ENCODE measurements around the gene SFSWAP. TPM values are rescaled to one million over a fixed set of nuclear protein-coding genes. Genes with fewer than 3 reads are reported as not detected.

SFSWAP gene
- polyA plus RNA-seq, 2 of the 4 experiments (the other 2 are of a cell fraction) = 21.8 to 23.5 TPM

GRCh38 chr12:131684015-131684725 lies 26.7 kb upstream of the SFSWAP start (continued):
- TF ChIP-seq MAZ (IDR thresholded peaks at IDR 0.05; ENCODE audit: borderline replicate concordance, low read depth, low read length) (no peak), MAFK (IDR thresholded peaks at IDR 0.05; ENCODE audit: partially characterized antibody) (no peak), CEBPB (IDR thresholded peaks at IDR 0.05) (no peak), CBX2 (IDR thresholded peaks at IDR 0.05; ENCODE audit: borderline replicate concordance, low read depth) (no peak), HOXB13 (CRISPR knock-in tag; IDR thresholded peaks at IDR 0.05; ENCODE audit: low read depth) (no peak), EP300 (IDR thresholded peaks at IDR 0.05) (no peak)

- TF ChIP-seq ESRRA (IDR thresholded peaks at IDR 0.05; ENCODE audit: borderline replicate concordance, low read length) (no peak), MYC (IDR thresholded peaks at IDR 0.05; ENCODE audit: borderline replicate concordance, low read length) (no peak), NR3C1 (IDR thresholded peaks at IDR 0.05) (no peak), POLR2A (IDR thresholded peaks at IDR 0.05; ENCODE audit: low read length) (no peak), MAZ (IDR thresholded peaks at IDR 0.05; ENCODE audit: borderline replicate concordance, low read depth, low read length) (no peak), NFE2L2 (conservative IDR thresholded peaks at IDR 0.05; ENCODE audit: low read length) (no peak), RCOR1 (IDR thresholded peaks at IDR 0.05; ENCODE audit: low read depth, low read length) (no peak), JUNB (IDR thresholded peaks at IDR 0.05) (no peak), PBX3 (IDR thresholded peaks at IDR 0.05) (no peak), MAX (IDR thresholded peaks at IDR 0.05) (no peak), ZC3H11A (IDR thresholded peaks at IDR 0.05) (no peak)
- TF ChIP-seq, protein P1, sequence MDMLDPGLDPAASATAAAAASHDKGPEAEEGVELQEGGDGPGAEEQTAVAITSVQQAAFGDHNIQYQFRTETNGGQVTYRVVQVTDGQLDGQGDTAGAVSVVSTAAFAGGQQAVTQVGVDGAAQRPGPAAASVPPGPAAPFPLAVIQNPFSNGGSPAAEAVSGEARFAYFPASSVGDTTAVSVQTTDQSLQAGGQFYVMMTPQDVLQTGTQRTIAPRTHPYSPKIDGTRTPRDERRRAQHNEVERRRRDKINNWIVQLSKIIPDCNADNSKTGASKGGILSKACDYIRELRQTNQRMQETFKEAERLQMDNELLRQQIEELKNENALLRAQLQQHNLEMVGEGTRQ (IDR thresholded peaks at IDR 0.05) = no peak
- TF ChIP-seq, protein P2, sequence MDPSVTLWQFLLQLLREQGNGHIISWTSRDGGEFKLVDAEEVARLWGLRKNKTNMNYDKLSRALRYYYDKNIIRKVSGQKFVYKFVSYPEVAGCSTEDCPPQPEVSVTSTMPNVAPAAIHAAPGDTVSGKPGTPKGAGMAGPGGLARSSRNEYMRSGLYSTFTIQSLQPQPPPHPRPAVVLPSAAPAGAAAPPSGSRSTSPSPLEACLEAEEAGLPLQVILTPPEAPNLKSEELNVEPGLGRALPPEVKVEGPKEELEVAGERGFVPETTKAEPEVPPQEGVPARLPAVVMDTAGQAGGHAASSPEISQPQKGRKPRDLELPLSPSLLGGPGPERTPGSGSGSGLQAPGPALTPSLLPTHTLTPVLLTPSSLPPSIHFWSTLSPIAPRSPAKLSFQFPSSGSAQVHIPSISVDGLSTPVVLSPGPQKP (IDR thresholded peaks at IDR 0.05; ENCODE audit: low read depth, low read length) = no peak
- TF ChIP-seq, protein P3, sequence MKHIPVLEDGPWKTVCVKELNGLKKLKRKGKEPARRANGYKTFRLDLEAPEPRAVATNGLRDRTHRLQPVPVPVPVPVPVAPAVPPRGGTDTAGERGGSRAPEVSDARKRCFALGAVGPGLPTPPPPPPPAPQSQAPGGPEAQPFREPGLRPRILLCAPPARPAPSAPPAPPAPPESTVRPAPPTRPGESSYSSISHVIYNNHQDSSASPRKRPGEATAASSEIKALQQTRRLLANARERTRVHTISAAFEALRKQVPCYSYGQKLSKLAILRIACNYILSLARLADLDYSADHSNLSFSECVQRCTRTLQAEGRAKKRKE (CRISPR knock-in tag; IDR thresholded peaks at IDR 0.05; ENCODE audit: low read depth) = no peak
- 34% methylated on average over 11 of the region's 15 CpGs for WGBS (ENCODE audit: missing lambda C conversion rate)
- FAIRE-seq (no peak), ATAC-seq (peak in 1 of 2 experiments; percentile 26; a peak in 2 of 6 replicates), DNase-seq (ENCODE audit: low read depth in 1 of 2, low spot score in 1 of 2) (no peak)
- H3K9me3 ChIP-seq = peaks cover 5% of the 10 kb centered on the region; the same call in 1 of the 3 replicates
- ChIA-PET POLR2A (no interaction called here), CTCF (no interaction called here)
- no peak overlapping the region for H3K4me3 ChIP-seq
- no peak overlapping the region for H3K27ac ChIP-seq
- no peaks in the 10 kb centered on the region for H3K4me1 ChIP-seq
- no peak overlapping the region for H3K4me2 ChIP-seq
These were observed 23.4 kb upstream of the SFSWAP start for GRCh38 chr12:131687346-131688125.

Measured in A549 (cell line).